HEK293 (cell line): ENCODE results near the gene MZT2A.
"Not testable (repeated sequence)": the region's sequence is repeated elsewhere in the genome, so short reads cannot be mapped to it uniquely, and the experiment has no call there.

Experiments used
- CTCF ChIA-PET: fragments of 350-600 bp; formaldehyde crosslinking; extraction: SDS; loops from one replicate; lab custom pipeline; 2021; ENCODE audit warnings: antibody characterized with exemption; lab: Yijun Ruan, JAX
- POLR2A ChIA-PET: fragments of 300-600 bp; formaldehyde crosslinking; extraction: SDS; loops from one replicate; lab custom pipeline; 2020; ENCODE audit warnings: antibody characterized with exemption, inconsistent platforms; lab: Yijun Ruan, JAX
- H3K27ac ChIP-seq: fragments of 200-500 bp; sonication (Bioruptor generic); 2 replicates; pipeline ENCODE4 v1.5.1; 2014; ENCODE audit warnings: low read depth, low read length, control low read depth, inconsistent platforms; ENCODE audit errors: extremely low read depth
- H3K36me3 ChIP-seq, 2 experiments: fragments of 200-500 bp in 1 of 2; sonication (Bioruptor generic) in 1 of 2; 1 replicate in 1 of 2; 2 replicates in 1 of 2; pipeline ENCODE4 v1.5.1; 2014 to 2017; ENCODE audit warnings: inconsistent platforms in 2 of 2, low read length in 2 of 2; ENCODE audit not compliant: control insufficient read depth in 2 of 2, insufficient read depth in 1 of 2
- H3K4me1 ChIP-seq: fragments of 200-500 bp; sonication (Bioruptor generic); 2 replicates; pipeline ENCODE4 v1.5.1; 2014; ENCODE audit warnings: mild to moderate bottlenecking, low read length, inconsistent platforms; ENCODE audit not compliant: control insufficient read depth, insufficient read depth
- H3K4me3 ChIP-seq: 2 replicates; pipeline ENCODE4 v1.5.1; 2011; ENCODE audit warnings: low read depth, mild to moderate bottlenecking, control low read depth, low read length, moderate library complexity
- H3K9me3 ChIP-seq: fragments of 200-500 bp; sonication (Bioruptor generic); 2 replicates; pipeline ENCODE4 v1.5.1; 2014; ENCODE audit warnings: low read depth, low read length, inconsistent platforms; ENCODE audit not compliant: control insufficient read depth, insufficient read depth
- ZBTB1 ChIP-seq: fragments of 450-650 bp; formaldehyde crosslinking; IDR thresholded peaks from 2 replicates; pipeline ENCODE4 v1.5.1; 2016; ENCODE audit warnings: missing biosample characterization, missing genetic modification characterization
- ZBTB7A ChIP-seq: fragments of 450-650 bp; formaldehyde crosslinking; IDR thresholded peaks from 2 replicates; pipeline ENCODE4 v1.5.1; 2016; ENCODE audit warnings: low read depth, missing biosample characterization, missing genetic modification characterization
- ZNF10 ChIP-seq: fragments of 450-650 bp; formaldehyde crosslinking; IDR thresholded peaks from 2 replicates; pipeline ENCODE4 v1.5.1; 2017; ENCODE audit warnings: missing biosample characterization, missing genetic modification characterization
- ZNF223 ChIP-seq: fragments of 450-650 bp; formaldehyde crosslinking; IDR thresholded peaks from 2 replicates; pipeline ENCODE4 v1.5.1; 2016; ENCODE audit warnings: missing biosample characterization, missing genetic modification characterization
- ZSCAN30 ChIP-seq: fragments of 450-650 bp; IDR thresholded peaks from 2 replicates; pipeline ENCODE4 v1.5.1; 2018; ENCODE audit warnings: missing biosample characterization, mild to moderate bottlenecking, missing genetic modification characterization, moderate library complexity
- TF ChIP-seq, protein P1 (sequence below): fragments of 450-650 bp; formaldehyde crosslinking; optimal IDR thresholded peaks from 2 replicates; pipeline ENCODE3; 2016; ENCODE audit warnings: missing biosample characterization, mild to moderate bottlenecking, missing genetic modification characterization
- TF ChIP-seq, protein P2 (sequence below): fragments of 450-650 bp; formaldehyde crosslinking; IDR thresholded peaks from 2 replicates; pipeline ENCODE4 v1.5.1; 2016; ENCODE audit warnings: missing biosample characterization, missing genetic modification characterization
- TF ChIP-seq, protein P3 (sequence below): fragments of 450-650 bp; formaldehyde crosslinking; IDR thresholded peaks from 2 replicates; pipeline ENCODE4 v1.5.1; 2016; ENCODE audit warnings: missing biosample characterization, missing genetic modification characterization

MZT2A gene

DNA sequence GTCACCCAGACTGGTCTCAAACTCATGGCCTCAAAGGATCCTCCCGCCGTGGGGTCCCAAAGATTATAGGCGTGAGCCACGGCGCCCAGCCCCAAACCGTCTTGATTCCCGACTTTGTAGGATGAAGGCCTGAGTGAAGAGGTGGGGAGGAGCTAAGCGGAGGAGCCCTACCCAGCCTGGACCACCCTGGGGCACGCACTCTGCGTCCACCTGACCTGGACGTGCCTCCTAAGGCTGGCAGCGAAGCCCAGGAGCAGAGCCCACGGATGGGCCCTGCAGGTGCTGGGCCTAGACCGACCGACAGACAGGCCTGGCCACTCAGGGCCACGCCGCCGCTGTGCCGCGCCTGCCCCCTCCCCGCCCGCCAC lies 744 bp downstream of the MZT2A start:
- Histone ChIP-seq H3K27ac (peak overlapping the region; percentile 88; the same call in 1 of the 2 replicates), H3K36me3 (peaks cover 0 to 39% of the 10 kb centered on the region in 2 experiments; a peak in 2 of 3 replicates), H3K4me3 (peak overlapping the region; percentile 58)
- POLR2A ChIA-PET: interaction anchor here (0.6 to 1.1 kb wide), 2 partner anchors 18 to 336 kb away, joined by 3 to 6 read pairs; no protein-coding TSS in a partner anchor
- H3K9me3 ChIP-seq, H3K4me1 ChIP-seq: not testable (repeated sequence)
- CTCF ChIA-PET: interaction anchor here (0.6 to 2.5 kb wide), 6 partner anchors 8 to 933 kb away, joined by 3 to 16 read pairs (median 3); no protein-coding TSS in a partner anchor
- TF ChIP-seq, protein P1, sequence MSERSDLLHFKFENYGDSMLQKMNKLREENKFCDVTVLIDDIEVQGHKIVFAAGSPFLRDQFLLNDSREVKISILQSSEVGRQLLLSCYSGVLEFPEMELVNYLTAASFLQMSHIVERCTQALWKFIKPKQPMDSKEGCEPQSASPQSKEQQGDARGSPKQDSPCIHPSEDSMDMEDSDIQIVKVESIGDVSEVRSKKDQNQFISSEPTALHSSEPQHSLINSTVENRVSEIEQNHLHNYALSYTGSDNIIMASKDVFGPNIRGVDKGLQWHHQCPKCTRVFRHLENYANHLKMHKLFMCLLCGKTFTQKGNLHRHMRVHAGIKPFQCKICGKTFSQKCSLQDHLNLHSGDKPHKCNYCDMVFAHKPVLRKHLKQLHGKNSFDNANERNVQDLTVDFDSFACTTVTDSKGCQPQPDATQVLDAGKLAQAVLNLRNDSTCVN (tag by site-specific recombination): peak; percentile 25
- peak; percentile 50; the same call in 1 of the 2 replicates for TF ChIP-seq ZNF223 (tag by site-specific recombination)

DNA sequence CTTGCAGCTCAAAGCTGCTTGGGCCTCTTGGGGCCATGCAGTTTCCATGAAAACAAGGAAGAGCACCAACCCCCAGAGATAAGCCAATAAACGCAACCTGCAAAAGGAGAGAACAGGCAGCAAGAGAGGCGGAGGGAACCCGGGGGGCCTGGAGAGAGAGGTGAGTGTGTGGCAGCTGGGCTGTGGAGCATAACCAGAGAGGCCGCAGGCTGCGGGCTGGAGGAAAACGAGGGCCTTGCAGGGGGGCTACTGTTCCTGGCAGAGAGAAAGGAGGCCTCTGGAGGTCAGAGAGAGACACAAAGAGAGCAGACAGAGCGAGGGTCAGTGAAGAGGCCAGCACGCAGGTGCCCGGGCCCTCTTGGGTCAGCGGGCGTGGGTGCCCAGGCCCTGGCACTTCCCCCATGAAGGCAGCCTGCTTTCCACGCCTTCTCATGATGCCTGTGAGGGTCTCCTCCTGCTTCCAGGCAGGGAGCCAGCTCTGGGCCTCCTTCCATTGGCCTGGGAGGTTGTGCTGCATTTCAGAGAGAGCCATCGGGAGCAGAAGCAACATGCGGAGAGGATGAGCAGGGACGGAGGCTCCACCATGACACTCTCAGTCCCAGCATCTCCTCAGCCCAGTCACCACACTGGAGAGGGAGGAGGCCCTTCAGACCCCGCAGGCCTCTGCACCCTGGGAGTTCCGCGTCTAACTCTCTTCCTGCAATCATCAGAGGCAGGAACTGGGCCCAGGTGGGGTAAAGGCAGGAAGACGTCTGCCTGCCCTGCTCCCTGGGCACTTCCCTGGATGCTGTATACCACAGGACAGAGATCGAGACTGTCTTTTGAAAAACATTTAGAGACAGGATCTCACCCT lies 1.4 kb downstream of the MZT2A start:
- peaks cover 0 to 37% of the 10 kb centered on the region in 2 experiments; a peak in 2 of 3 replicates for H3K36me3 ChIP-seq
- H3K4me3 ChIP-seq: peak overlapping the region; percentile 58
- CTCF ChIA-PET, H3K4me1 ChIP-seq, H3K9me3 ChIP-seq: not testable (repeated sequence)
- POLR2A ChIA-PET: interaction anchor here (1.1 kb wide), 1 partner anchor 336 kb away, joined by 3 read pairs; no protein-coding TSS in a partner anchor
- peak overlapping the region; percentile 88; the same call in 1 of the 2 replicates for H3K27ac ChIP-seq

DNA sequence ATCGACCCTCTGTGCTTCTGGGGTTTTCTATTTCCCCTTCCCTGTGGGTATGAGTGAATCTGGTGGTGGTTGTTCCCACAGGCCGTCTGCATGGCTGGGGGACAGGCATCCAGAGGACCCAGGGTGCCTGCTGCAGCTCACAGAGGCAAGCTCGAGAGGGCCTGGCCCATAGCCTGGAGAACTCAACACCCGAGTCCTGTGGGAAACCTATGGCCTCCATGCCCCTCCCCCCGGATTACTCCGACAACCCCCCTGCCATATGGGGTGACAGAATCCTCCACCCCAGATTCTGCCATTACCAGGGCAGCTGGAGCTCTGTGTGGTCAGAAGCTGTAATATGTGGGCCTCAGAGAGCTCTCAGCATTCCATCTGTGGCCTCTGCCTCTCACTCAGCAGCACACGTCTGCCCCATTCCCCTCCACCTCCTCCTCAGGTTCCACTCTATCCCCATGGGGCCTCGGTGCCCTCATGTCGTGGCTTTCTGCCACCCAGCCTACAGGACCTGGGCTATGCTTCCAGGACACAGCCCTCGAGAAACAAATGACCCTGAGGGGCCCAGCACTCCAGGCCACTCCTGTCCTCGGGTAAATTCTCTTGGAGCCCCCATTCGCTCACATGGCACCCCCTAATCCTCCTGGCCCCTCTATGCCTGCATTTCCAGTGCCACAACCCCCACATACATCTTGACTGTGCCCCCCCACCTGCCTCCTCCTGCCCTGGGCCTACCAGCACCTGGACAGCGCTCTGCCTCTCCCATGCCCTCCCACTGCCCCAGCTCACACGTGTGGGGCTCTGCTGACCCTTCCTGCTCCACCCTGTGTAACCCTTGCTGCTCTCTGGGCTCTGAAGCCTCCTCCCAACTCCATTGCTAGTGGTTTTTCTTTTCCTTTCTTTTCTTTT lies 3.6 kb downstream of the MZT2A start:
- Histone ChIP-seq H3K27ac (no peak overlapping the region), H3K4me3 (no peak overlapping the region)
- TF ChIP-seq, protein P2, sequence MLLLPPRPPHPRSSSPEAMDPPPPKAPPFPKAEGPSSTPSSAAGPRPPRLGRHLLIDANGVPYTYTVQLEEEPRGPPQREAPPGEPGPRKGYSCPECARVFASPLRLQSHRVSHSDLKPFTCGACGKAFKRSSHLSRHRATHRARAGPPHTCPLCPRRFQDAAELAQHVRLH (tag by site-specific recombination): no peak
- TF ChIP-seq ZNF10 (tag by site-specific recombination): no peak
- no peak for TF ChIP-seq ZSCAN30 (tag by site-specific recombination)
- no peak for TF ChIP-seq ZBTB1
- TF ChIP-seq, protein P3, sequence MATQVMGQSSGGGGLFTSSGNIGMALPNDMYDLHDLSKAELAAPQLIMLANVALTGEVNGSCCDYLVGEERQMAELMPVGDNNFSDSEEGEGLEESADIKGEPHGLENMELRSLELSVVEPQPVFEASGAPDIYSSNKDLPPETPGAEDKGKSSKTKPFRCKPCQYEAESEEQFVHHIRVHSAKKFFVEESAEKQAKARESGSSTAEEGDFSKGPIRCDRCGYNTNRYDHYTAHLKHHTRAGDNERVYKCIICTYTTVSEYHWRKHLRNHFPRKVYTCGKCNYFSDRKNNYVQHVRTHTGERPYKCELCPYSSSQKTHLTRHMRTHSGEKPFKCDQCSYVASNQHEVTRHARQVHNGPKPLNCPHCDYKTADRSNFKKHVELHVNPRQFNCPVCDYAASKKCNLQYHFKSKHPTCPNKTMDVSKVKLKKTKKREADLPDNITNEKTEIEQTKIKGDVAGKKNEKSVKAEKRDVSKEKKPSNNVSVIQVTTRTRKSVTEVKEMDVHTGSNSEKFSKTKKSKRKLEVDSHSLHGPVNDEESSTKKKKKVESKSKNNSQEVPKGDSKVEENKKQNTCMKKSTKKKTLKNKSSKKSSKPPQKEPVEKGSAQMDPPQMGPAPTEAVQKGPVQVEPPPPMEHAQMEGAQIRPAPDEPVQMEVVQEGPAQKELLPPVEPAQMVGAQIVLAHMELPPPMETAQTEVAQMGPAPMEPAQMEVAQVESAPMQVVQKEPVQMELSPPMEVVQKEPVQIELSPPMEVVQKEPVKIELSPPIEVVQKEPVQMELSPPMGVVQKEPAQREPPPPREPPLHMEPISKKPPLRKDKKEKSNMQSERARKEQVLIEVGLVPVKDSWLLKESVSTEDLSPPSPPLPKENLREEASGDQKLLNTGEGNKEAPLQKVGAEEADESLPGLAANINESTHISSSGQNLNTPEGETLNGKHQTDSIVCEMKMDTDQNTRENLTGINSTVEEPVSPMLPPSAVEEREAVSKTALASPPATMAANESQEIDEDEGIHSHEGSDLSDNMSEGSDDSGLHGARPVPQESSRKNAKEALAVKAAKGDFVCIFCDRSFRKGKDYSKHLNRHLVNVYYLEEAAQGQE: peak; percentile 84
- no peak for TF ChIP-seq ZBTB7A (tag by site-specific recombination)
- TF ChIP-seq, all 188 proteins: peak for 1
- ChIA-PET CTCF (no interaction called here), POLR2A (interaction anchor here (0.6 kb wide), 1 partner anchor 24 kb away, joined by 5 read pairs; no protein-coding TSS in a partner anchor)
- no peaks in the 10 kb centered on the region; the same call in 1 of the 2 replicates for H3K4me1 ChIP-seq
- no peaks in the 10 kb centered on the region for H3K9me3 ChIP-seq
- peaks cover 0 to 41% of the 10 kb centered on the region in 2 experiments; a peak in 2 of 3 replicates for H3K36me3 ChIP-seq

DNA sequence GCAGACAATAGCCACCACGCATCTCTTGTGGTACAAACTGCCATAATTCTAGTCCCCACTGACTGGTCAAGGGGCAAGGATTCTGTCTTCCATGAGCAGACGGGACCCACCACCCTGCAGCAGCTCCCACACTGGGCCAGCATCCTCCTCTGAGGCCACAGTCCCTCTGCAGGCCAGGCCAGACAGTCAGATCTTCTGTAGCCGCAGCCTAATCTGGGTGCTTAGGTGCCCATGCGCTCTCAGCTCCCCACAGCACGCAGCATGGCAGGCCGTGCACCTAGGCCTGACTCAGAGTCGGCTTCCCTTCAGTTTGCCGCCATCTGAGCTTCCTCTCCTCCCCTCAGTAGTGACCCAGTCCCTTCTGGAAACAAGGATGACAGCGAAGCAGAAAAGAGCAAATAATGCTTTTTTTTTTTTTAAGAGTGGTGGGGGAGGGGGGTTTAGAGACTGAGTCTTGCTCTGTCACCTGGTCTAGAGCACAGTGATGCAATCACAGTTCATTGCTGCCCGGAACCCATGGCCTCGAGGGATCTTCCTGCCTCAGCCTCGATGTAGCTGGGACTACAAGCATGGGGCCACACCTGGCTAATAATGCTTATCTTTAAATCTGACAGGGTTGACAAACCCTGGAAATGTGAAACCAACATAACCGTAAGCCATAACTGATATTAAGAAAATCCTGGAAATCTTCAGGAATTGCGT lies 5.8 kb downstream of the MZT2A start:
- CTCF ChIA-PET, H3K27ac ChIP-seq: not testable (repeated sequence)

DNA sequence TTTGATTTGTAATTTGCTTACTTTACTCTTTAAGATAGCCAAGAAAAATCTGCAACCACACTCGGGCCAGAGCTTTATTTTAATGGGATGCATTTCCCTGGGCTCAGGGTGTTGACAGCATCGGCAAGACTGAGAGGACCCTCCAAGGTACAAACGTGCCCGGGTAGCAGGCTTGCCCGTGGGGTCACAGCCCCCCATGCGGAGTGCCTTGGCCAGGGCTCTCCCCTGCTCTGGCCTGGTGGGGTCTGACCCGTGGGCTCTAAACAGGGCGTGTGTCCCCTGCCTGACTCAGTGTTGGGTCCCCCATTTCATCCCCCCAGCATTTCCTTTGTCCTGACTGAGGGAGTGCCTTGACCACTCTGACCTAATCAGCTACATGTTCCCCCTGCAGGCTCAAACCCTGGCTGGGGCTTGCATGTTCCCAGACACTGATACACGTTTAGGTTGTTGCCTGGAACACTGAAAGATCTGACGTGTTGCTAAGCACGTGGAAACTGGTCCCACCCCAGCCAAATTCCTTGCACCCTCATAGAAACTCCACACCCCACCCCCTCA lies 7.2 kb downstream of the MZT2A start:
- POLR2A ChIA-PET, H3K4me1 ChIP-seq, H3K27ac ChIP-seq, CTCF ChIA-PET, H3K4me3 ChIP-seq, H3K9me3 ChIP-seq: not testable (repeated sequence)
- H3K36me3 ChIP-seq: peaks cover 0 to 41% of the 10 kb centered on the region in 2 experiments; a peak in 2 of 3 replicates

More for the DNA sequence above, 5.8 kb downstream of the MZT2A start:
- not testable (repeated sequence) for H3K4me3 ChIP-seq, H3K9me3 ChIP-seq, H3K4me1 ChIP-seq
- POLR2A ChIA-PET: interaction anchor here (0.7 kb wide), 1 partner anchor 93 kb away, joined by 5 read pairs; no protein-coding TSS in a partner anchor
- peaks cover 0 to 48% of the 10 kb centered on the region in 2 experiments; a peak in 2 of 3 replicates for H3K36me3 ChIP-seq
